Pancreas (tissue), 10 donors: ENCODE measurements around the gene ETDB. TPM values are rescaled to one million over a fixed set of nuclear protein-coding genes. Genes with fewer than 3 reads are reported as not detected.

ENCODE experiments used
- ATAC-seq, 4 donors: fragments of 200-7000 bp; cut with Tn5 transposase; one replicate each; pipeline versions ENCODE4 v1.8.0 to v1.9.1; 2020; ENCODE audit warnings: mild to moderate bottlenecking in 4 of 4, moderate library complexity in 4 of 4
- DNase-seq, 6 donors: peaks; one replicate each; pipeline ENCODE4 v3.0.0-alpha.2; 2020
- FAIRE-seq: peaks from 2 replicates; lab custom pipeline; 2012; peaks lifted over from hg19 to GRCh38; lab: Jason Lieb, UNC
- H3K27ac ChIP-seq, 4 donors: fragments of 200-600 bp; sonication (generic); 1 replicate in 3 of 4; 2 replicates in 1 of 4; pipeline versions ENCODE4 v1.5.0 to v1.8.0; 2020
- H3K27me3 ChIP-seq, 4 donors: fragments of 200-600 bp; one replicate each; pipeline ENCODE4 v1.8.0; 2021
- H3K36me3 ChIP-seq, 3 donors: fragments of 200-600 bp; sonication (generic) in 1 of 3; one replicate each; pipeline versions ENCODE4 v1.5.0 to v1.8.0; 2020 to 2021
- H3K4me1 ChIP-seq, 3 donors: fragments of 200-600 bp; one replicate each; pipeline ENCODE4 v1.8.0; 2021
- H3K4me3 ChIP-seq, 4 donors: fragments of 200-600 bp; sonication (generic) in 2 of 4; one replicate each; pipeline versions ENCODE4 v1.5.0 to v1.8.0; 2020 to 2021
- H3K9me3 ChIP-seq, 4 donors: fragments of 200-600 bp; one replicate each; pipeline ENCODE4 v1.8.0; 2021
- CTCF ChIP-seq, 4 donors: fragments of 200-600 bp; sonication (generic) in 3 of 4; IDR thresholded peaks; one replicate each; pipeline versions ENCODE4 v1.5.0 to v1.8.0; 2021; ENCODE audit warnings: antibody characterized with exemption in 4 of 4
- WGBS, 2 donors: extraction: QIAGEN DNeasy Blood & Tissue Kit; methylation state at CpG; one replicate each; pipeline ENCODE4 v1.1.7; 2013; 5-methylcytosine and 5-hydroxymethylcytosine counted together
- intact Hi-C, 3 donors: fragments of 100-400 bp; cut with DNase I; formaldehyde crosslinking; loops; one replicate each; pipeline versions ENCODE4 v1.11.1 to v1.14.2; 2022
- polyA plus RNA-seq, 2 donors: library from polyadenylated mRNA; stranded (reverse); fragments of 200-250 nt; gene quantifications; one replicate each; pipeline ENCODE4 v1.2.3, GENCODE V29; 2013
- total RNA-seq, 6 donors: library from RNA; stranded (reverse); fragmentation: NEBNext Ultra II Directional in 4 of 6; extraction: Animal tissue kit (Norgen Biotek cat#: 25700) in 4 of 6; gene quantifications; one replicate each; pipeline versions ENCODE4 v1.2.1 to v1.2.4, GENCODE V29; 2021 to 2023
- donor health status: healthy with polysubstance abuse.
- donor health status: DM: no; HTN: no; CAD: no; lungs with moderate emphysema.
- donor health status: DM: no; HTN: no; CAD: no.
- donor health status: control.
- donor health status: control.
- donor health status: Bipolar disorder and iron deficiency.
- donor health status: DM: yes; HTN: yes; CAD: no.
- donor health status: DM: no; HTN: no; CAD: no.
- donor health status: DM: no; HTN: no; CAD: no.
- donor health status: DM: yes; HTN: yes; CAD: no.

The ETDB gene
- total and polyA plus RNA-seq, 8 donors, result not detected

GRCh38 chrX:135081693-135082404 is 38.5 kb downstream of the ETDB start:
- Histone ChIP-seq H3K4me3 (no peak overlapping the region), H3K27ac (no peak overlapping the region), H3K36me3 (no peaks in the 10 kb centered on the region), H3K4me1 (no peaks in the 10 kb centered on the region), H3K9me3 (no peaks in the 10 kb centered on the region), H3K27me3 (peaks cover 0 to 5% (median 3%) of the 10 kb centered on the region in 4 donors)
- ATAC-seq (no peak), DNase-seq (no peak), FAIRE-seq (no peak)
- 36 to 44% methylated on average over 2 of the region's 2 CpGs for WGBS, 2 donors
- intact Hi-C loops, result no loop called here
- TF ChIP-seq CTCF (IDR thresholded peaks at IDR 0.05), result no peak

Other genes starting within 250 kb of the ETDB start
- gene MOSPD1, start 205.3 kb downstream of the ETDB start, total RNA-seq, result 1 to 10 TPM; 3.7 to 8.2 (median 6.7) TPM
- gene MOSPD1, start 205.3 kb downstream of the ETDB start, polyA plus RNA-seq, result 1 to 10 TPM; 3.2 to 3.7 TPM
- gene SMIM10, start 129.5 kb downstream of the ETDB start, total RNA-seq, result 1 to 10 TPM in 4 of 6 donors, under 1 TPM in 2; 0.74 to 1.9 (median 1.2) TPM
- gene SMIM10, start 129.5 kb downstream of the ETDB start, polyA plus RNA-seq, result 1 to 10 TPM; 4.0 to 4.4 TPM
- 1 to 10 TPM; 1.8 to 6.1 (median 2.9) TPM for gene RTL8B, start 98.0 kb downstream of the ETDB start, total RNA-seq
- gene RTL8B, start 98.0 kb downstream of the ETDB start, polyA plus RNA-seq, result 1 to 10 TPM; 4.5 to 8.6 TPM
- gene RTL8C, start 88.2 kb downstream of the ETDB start, total RNA-seq, result 10 to 100 TPM; 10.6 to 34.7 (median 16.3) TPM
- gene RTL8C, start 88.2 kb downstream of the ETDB start, polyA plus RNA-seq, result 10 to 100 TPM; 55.5 to 72.9 TPM
- gene RTL8A, start 68.4 kb downstream of the ETDB start, total RNA-seq, result 10 to 100 TPM in 2 of 6 donors, 1 to 10 TPM in 4; 7.3 to 16.4 (median 9.1) TPM
- gene RTL8A, start 68.4 kb downstream of the ETDB start, polyA plus RNA-seq, result 10 to 100 TPM; 52.8 to 62.9 TPM
- under 1 TPM; 0.37 to 0.67 (median 0.59) TPM for gene SMIM10L2B, start 21.8 kb downstream of the ETDB start, total RNA-seq
- 1 to 10 TPM in 1 of 2 donors, under 1 TPM in 1; 0.80 to 1.2 TPM for gene SMIM10L2B, start 21.8 kb downstream of the ETDB start, polyA plus RNA-seq
- gene CT55, start 50.9 kb upstream of the ETDB start, total RNA-seq, result under 1 TPM in 1 of 6 donors, not detected in 5; 0.09 TPM
- gene CT55, start 50.9 kb upstream of the ETDB start, polyA plus RNA-seq, result not detected
- gene ETDA, start 131.5 kb upstream of the ETDB start, total RNA-seq, result not detected
- gene ETDA, start 131.5 kb upstream of the ETDB start, polyA plus RNA-seq, result not detected
- gene ETDC, start 189.0 kb upstream of the ETDB start, total RNA-seq, result not detected
- not detected for gene ETDC, start 189.0 kb upstream of the ETDB start, polyA plus RNA-seq
- gene ZNF75D, start 223.6 kb upstream of the ETDB start, total RNA-seq, result 1 to 10 TPM; 4.4 to 6.4 (median 4.7) TPM
- gene ZNF75D, start 223.6 kb upstream of the ETDB start, polyA plus RNA-seq, result 10 to 100 TPM in 1 of 2 donors, 1 to 10 TPM in 1; 8.1 to 10.3 TPM
- gene ZNF449, start 224.3 kb upstream of the ETDB start, total RNA-seq, result 1 to 10 TPM; 2.4 to 5.7 (median 3.5) TPM
- gene ZNF449, start 224.3 kb upstream of the ETDB start, polyA plus RNA-seq, result 1 to 10 TPM; 3.1 to 9.6 TPM